ENCODE results near the gene DOCK9.

The DOCK9 gene

DNA sequence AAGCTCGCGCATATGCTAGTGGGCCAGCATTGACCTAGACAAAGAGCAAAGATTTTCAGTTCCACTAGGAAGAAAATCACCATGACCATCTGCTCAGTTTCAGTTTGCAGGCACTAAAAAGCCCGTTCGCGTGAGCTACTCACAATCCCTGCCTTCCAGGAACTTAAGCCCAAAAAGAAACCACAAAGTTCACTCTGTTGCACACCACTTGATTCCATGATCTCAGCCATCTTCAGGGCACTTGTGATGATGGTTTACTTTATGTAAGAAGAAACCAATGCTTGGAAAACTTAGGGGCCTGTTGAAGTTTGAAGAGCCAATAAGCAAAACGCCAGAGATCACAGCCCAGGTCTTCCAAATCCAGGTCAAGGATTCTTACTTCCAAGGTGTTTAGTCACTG is 180.4 kb downstream of the DOCK9 start:
- DNase-seq (ENCODE audit: low read depth in 2 of 2), result no peak

DNA sequence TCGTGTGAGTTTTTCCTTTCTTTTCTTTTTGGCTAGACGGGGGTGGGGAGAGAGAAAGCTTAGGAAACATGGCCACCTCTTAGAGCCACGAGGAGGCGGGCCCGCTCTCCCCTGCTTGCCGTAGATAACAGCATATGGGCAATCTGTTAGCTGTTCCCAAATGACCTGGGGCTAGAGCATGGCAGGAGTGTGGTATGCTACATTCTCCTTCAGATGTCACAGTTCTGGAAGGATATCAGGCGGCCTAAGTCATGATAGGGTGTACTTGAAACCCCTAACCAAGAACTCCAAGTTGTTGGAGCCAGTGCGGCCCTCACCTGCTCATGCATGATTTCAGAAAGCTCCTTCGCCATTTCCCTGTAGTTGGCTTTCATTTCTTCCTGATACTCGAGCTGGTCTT is 181.1 kb downstream of the DOCK9 start:
- DNase-seq (ENCODE audit: low read depth in 2 of 2), result no peak

- DNase-seq (ENCODE audit: low read depth in 2 of 2), result no peak
Observed at GRCh38 chr13:98796191-98796590, 181.7 kb downstream of the DOCK9 start.

DNA sequence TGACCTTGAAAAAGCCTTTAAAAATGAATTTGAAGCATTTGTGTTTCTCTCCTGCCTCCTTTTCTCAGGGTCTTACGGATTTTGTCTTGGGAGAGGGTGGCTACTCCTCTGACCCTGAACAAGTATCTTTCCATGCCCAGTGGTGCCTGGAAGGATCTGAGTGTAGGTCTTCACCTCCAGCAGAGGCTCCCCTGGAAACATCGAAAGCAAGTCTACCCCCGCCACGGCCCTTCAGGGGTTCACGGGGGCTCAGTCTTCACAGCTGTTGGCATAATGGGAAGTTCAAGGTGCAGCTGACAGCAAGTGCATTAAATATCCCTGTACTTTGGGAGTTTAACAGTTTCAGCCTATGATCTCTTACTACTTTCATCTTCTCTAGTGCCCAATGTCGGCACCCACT is 182.6 kb downstream of the DOCK9 start:
- DNase-seq (ENCODE audit: low read depth in 2 of 2), result no peak

GRCh38 chr13:98794498-98794897 is 183.4 kb downstream of the DOCK9 start:
- DNase-seq (ENCODE audit: low read depth in 2 of 2), result no peak

- no peak for DNase-seq (ENCODE audit: low read depth in 2 of 2)
Observed at GRCh38 chr13:98792785-98793495, 184.9 kb downstream of the DOCK9 start.

DNA sequence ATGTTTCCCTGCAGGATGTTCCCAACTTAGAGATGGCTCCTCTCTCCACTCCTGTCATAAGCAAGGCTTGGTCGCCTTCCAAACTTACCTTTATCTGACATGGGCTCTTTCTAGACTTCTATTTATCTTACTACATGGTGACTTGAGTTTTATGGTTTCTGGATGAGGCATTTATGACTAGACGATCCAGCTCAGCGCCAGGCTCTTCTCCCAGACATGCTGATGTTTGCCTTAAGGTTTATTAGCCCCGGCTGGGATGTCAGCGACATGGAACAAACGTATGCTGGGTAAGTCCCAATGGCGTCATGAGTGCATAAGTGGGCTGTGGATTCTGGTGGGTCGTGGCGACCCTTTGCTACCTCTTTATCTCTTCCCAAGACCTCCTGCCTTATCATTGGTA is 185.5 kb downstream of the DOCK9 start:
- DNase-seq (ENCODE audit: low read depth in 2 of 2), result no peak

DNA sequence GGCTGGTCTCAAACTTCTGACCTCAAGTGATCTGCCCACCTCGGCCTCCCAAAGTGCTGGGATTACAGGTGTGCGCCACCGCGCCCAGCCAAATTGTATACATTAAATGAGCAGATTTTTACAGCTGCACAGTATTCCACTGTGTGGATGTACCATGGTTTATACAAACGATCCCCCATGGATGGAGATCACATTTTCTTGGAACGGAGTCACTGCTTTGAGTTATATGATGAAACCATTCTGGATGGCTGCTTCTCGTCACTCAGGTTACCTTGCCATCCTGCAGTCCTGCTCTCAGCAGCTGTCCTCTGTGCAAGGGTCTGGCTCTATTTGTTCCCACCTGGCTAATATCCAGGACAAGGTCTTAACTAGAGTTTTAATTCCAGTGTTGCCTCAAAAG is 186.3 kb downstream of the DOCK9 start:
- DNase-seq (ENCODE audit: low read depth in 2 of 2), result no peak

DNA sequence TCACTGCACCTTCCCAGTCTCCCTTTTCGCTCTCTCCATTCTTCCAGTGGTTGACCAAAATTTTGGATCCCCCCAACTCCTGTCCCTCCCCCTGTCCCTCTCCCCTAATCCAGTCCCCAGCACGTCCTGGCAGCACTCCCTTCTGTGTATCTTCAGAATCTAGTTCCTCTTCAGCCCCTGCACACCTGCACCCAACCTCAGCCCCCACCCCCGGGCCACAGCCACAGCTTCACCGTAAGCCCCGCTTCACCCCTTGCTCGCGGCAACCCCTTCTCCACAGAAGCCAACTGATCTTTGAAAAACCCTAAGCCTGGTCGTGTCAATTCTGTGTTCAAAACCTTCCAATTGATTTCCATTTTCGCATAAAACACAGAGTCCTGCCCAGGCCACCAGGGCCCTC is 189.9 kb downstream of the DOCK9 start:
- DNase-seq (ENCODE audit: low read depth in 2 of 2), result no peak

DNA sequence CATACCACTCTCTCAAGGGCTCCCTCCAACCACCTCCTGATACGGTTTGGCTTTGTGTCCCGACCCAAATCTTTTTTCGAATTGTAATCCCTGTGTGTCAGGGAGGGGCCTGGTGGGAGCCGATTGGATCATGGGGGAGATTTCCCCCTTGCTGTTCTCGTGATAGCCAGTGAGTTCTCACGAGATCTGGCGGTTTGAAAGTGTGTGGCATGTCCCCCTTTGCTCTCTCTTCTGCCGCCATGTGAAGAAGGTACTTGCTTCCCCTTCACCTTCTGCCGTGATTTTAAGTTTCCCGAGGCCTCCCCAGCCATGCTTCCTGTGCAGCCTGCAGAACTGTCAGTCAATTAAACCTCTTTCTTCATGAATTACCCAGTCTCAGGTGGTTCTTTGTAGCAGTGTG is 190.7 kb downstream of the DOCK9 start:
- no peak for DNase-seq (ENCODE audit: low read depth in 2 of 2)

GRCh38 chr13:98786023-98786422 is 191.8 kb downstream of the DOCK9 start:
- no peak for DNase-seq (ENCODE audit: low read depth in 2 of 2)

GRCh38 chr13:98785405-98785804 is 192.5 kb downstream of the DOCK9 start:
- DNase-seq (ENCODE audit: low read depth in 2 of 2), result no peak

GRCh38 chr13:98784666-98785065 is 193.2 kb downstream of the DOCK9 start:
- no peak for DNase-seq (ENCODE audit: low read depth in 2 of 2)

DNA sequence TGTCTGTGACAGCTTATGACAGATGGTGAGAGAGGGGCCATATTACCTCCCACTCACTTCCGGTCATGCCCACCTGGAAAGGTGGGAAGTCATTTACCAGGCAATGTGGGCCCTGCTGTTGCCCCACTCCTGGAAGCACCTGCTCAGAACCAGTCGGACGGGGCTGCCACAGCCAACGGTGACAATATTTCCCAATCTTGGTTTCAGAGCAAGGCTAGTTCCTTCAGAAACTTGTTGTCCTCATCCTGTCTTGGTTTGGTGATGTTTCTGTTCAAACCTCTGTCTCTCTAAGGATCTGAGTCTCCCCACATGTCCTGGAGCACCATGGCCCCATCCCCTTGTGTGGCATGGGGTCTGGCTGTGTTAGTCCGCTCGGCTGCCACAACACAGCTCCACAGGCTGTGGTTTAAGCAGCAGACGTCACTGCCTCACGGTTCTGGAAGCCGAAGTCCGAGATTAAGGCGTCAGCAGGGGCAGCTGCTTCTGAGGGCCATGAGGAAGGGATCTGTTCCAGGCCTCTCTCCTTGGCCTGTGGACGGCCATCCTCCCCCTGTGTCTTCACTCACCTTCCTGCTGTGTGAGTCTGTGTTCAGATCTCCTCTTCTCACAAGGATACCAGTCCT is 193.9 kb downstream of the DOCK9 start:
- no peak for DNase-seq (ENCODE audit: low read depth in 2 of 2)

- DNase-seq (ENCODE audit: low read depth in 2 of 2), result no peak
Observed at GRCh38 chr13:98782654-98783053, 195.2 kb downstream of the DOCK9 start.

DNA sequence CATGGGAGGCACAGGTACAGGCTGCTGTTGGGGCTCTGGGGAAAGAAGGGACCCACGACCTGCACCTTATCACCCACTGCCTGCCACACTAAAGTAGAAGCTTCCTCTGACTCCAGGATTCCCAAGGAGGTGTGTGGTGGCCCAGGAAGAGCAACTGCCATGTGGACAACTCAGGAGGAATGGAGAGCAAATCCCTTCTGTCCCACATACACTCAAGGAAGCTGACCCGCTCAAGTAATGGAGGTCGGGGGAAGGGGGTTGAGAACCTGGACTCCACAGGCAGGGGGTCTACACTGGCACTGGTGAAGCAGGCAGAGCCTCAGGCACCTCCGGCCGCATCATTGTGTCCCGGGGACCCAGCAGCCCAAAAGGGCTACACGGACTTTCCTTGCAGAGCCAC is 196.0 kb downstream of the DOCK9 start:
- DNase-seq (ENCODE audit: low read depth in 2 of 2), result no peak

DNA sequence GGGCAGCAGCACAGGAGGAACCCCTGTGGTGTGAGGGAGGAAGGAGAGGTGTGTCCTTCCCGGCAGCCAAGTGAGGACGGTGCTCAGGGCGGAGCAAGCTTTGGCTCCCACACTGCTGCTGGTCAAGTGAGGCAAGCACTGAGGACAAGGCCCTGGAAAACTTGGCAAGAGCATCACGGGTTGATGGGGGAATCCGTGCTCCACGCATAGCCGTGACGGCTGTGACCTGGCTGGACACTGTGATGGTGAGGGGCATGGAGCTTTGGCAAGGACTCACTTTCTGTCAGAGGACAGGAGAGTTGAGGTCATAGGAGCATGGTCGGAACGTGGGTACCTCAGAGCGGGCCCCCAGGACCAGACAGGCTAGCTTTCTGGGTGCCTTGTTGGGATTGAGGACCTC is 196.4 kb downstream of the DOCK9 start:
- DNase-seq (ENCODE audit: low read depth in 2 of 2), result no peak

DNA sequence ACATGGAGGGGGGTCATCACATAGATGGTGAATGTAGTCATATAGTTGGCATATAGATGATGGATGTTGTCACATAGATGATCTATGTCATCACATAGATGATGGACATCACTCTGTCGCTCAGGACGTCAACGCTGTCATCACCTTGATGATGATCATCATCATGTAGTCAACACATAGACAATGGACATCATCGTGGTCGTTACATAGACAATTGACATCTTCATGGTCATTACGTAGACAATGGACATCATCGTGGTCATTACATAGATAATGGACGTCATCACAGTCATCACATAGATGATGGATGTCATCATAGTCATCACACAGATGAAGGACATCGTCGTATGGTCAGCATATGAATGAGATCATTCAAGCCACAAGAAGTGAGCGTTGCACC is 196.8 kb downstream of the DOCK9 start:
- DNase-seq (ENCODE audit: low read depth in 2 of 2), result no peak

- DNase-seq (ENCODE audit: low read depth in 2 of 2), result no peak
Observed at GRCh38 chr13:98780451-98780850, 197.4 kb downstream of the DOCK9 start.

- DNase-seq (ENCODE audit: low read depth in 2 of 2), result no peak
Observed at GRCh38 chr13:98779695-98780094, 198.2 kb downstream of the DOCK9 start.

DNA sequence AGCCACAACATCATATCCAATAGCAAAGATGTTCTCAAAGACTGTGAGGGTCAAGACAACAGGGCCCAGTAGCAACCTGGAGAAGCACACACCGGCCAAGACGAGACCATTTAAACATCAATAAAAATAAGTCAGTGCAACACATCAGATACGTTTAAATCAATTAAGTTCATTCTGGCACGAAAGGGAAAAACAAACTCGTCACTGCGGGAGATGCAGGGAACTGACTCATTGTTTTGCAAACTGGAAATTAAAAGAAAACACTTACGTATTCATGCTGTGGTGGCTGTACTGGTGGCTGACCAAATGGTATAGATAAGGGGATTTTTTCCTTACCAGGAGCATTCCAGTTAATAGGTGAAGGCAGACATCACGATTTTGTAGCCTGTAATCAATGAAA is 199.1 kb downstream of the DOCK9 start:
- DNase-seq (ENCODE audit: low read depth in 2 of 2), result no peak

GRCh38 chr13:98776644-98777043 is 201.2 kb downstream of the DOCK9 start:
- DNase-seq (ENCODE audit: low read depth in 2 of 2), result no peak

DNA sequence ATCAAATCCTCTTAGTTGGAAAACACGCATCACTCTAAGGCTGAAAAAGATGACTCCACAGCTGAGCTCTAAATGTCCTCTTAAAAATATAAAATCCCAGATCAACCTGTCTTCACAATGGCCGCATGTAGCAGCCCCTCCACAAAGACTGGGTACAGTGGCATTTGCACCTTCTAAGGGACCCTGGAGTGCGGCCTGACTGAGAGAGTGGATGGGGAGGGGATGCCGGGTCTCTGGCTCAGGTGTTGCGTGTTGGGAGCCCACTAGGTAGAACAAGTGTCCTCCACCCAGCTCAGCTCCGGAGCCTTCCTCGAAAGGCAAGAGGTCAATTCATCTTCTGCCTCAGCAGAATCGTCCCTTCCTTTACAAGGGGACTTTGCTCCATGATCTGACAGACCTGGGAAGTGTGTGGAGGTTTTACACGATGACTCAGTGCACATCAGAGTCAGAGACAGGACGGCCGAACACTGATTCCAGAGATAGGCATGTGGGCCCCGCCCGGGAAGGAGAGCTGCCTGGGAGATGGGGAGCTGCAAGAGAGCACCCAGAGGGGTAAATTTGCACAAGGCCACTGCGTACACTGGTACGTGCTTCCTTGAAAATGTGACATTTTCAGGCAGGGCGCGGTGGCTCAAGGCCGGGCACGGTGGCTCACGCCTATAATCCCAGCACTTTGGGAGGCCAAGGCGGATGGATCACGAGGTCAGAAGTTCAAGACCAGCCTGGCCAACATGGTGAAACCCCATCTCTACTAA is 201.8 kb downstream of the DOCK9 start:
- DNase-seq (ENCODE audit: low read depth in 2 of 2), result peak in 1 of 2 experiments; percentile 32
